ENCODE measurements around the gene MEIS3. TPM values are rescaled to one million over a fixed set of nuclear protein-coding genes. Genes with fewer than 3 reads are reported as not detected.

MEIS3 gene
- polyA plus RNA-seq, 3 donors, result not detected

GRCh38 chr19:47432091-47432490 is 12.8 kb upstream of the MEIS3 start:
- H3K4me3 Mint-ChIP-seq, result peak overlapping the region in 1 of 2 donors; percentile 87
- H3K36me3 ChIP-seq (replicated peaks in 1 of 2; ENCODE audit: control insufficient read depth in 1 of 2, insufficient read depth in 2 of 2, low read length in 2 of 2), result no peaks in the 10 kb centered on the region
- H3K4me1 Mint-ChIP-seq, result peaks cover 9% of the 10 kb centered on the region
- H3K27ac ChIP-seq (ENCODE audit: low read depth in 1 of 2, low read length in 2 of 2), result no peak overlapping the region
- peaks cover 0 to 2% of the 10 kb centered on the region in 2 donors for H3K36me3 Mint-ChIP-seq
- H3K79me2 ChIP-seq (ENCODE audit: insufficient read depth, low read length), result no peaks in the 10 kb centered on the region
- peaks cover 0 to 17% (median 10%) of the 10 kb centered on the region in 7 donors for H3K9me3 Mint-ChIP-seq
- H3K4me3 ChIP-seq (replicated peaks in 1 of 3; ENCODE audit: low read depth in 2 of 3, low read length in 3 of 3), result no peak overlapping the region
- H2AFZ ChIP-seq (ENCODE audit: insufficient read depth, low read depth, low read length, poor library complexity, severe bottlenecking), result no peak overlapping the region
- peaks cover 4 to 12% of the 10 kb centered on the region in 2 donors for H3K9me3 ChIP-seq (replicated peaks in 1 of 2; ENCODE audit: control insufficient read depth in 1 of 2, insufficient read depth in 1 of 2, low read length in 2 of 2)
- no peaks in the 10 kb centered on the region for H4K20me1 ChIP-seq (ENCODE audit: insufficient read depth, low read length)
- peaks cover 18 to 54% of the 10 kb centered on the region in 2 donors for H3K27me3 ChIP-seq (ENCODE audit: control insufficient read depth in 2 of 2, insufficient read depth in 2 of 2, low read length in 2 of 2)
- H3K9ac ChIP-seq (ENCODE audit: insufficient read depth, low read length, poor library complexity, severe bottlenecking), result no peak overlapping the region
- TF ChIP-seq, protein P1, sequence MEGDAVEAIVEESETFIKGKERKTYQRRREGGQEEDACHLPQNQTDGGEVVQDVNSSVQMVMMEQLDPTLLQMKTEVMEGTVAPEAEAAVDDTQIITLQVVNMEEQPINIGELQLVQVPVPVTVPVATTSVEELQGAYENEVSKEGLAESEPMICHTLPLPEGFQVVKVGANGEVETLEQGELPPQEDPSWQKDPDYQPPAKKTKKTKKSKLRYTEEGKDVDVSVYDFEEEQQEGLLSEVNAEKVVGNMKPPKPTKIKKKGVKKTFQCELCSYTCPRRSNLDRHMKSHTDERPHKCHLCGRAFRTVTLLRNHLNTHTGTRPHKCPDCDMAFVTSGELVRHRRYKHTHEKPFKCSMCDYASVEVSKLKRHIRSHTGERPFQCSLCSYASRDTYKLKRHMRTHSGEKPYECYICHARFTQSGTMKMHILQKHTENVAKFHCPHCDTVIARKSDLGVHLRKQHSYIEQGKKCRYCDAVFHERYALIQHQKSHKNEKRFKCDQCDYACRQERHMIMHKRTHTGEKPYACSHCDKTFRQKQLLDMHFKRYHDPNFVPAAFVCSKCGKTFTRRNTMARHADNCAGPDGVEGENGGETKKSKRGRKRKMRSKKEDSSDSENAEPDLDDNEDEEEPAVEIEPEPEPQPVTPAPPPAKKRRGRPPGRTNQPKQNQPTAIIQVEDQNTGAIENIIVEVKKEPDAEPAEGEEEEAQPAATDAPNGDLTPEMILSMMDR (IDR thresholded peaks at IDR 0.05), result no peak
- WGBS (ENCODE audit: insufficient coverage), result 49% methylated on average over 18 of the region's 18 CpGs
- intact Hi-C loops (cut with micrococcal nuclease), result loop anchor here in 1 of 2 donors (10.0 kb wide), 1 partner anchor 83 kb away; the partner anchor contains the start of gene NAPA
- no peak for DNase-seq
- peaks cover 13 to 21% of the 10 kb centered on the region in 2 donors for H3K4me1 ChIP-seq (ENCODE audit: control insufficient read depth in 1 of 2, insufficient read depth in 2 of 2, low read length in 2 of 2)
- peak overlapping the region in 1 of 7 donors; percentile 42 for H3K27ac Mint-ChIP-seq
- H3K27me3 Mint-ChIP-seq (ENCODE audit: low read depth in 3 of 3), result peaks cover 16 to 35% (median 31%) of the 10 kb centered on the region in 3 donors
- no peak overlapping the region for H3K4me2 ChIP-seq (replicated peaks; ENCODE audit: extremely low read depth, low read length, poor library complexity, severe bottlenecking)

DNA sequence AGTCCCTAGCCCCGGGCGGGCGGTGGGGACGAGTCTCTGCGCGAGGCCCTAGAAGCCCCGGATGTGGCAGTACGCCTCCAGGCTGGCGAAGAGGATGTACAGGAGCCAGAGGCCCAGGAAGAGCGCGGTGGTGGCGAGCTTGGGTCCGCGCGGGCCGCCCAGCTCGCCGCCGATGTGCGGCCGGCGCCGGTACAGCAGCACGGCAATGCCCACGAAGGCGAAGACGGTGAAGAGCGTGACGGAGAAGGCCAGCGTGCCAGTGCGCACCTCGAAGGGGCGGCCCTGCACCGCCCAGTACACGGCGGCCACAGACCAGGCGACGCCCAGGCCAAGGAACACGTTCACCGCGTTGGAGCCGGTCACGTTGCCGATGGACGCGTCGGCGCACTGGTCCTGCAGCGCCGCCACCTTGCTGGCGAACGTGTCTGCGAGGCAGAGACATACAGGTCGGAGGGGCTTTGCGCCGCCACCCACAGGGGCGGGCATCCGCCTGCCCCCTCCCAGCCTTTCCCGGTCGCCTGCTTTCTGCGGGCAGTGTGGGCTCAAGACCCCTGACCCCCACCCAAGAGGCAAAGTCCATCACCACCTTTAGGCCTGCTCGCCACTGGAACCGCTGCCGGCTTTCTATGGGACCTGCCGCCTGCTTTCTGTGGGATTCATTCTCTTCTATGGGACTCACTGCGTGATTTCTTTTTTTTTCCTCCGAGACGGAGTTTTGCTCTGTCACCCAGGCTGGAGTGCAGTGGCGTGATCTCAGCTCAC is 10.9 kb upstream of the MEIS3 start:
- peak overlapping the region in 1 of 3 experiments; percentile 17 for H3K4me3 ChIP-seq (replicated peaks in 1 of 3; ENCODE audit: low read depth in 2 of 3, low read length in 3 of 3)
- TF ChIP-seq, protein P1 (IDR thresholded peaks at IDR 0.05), result peak; percentile 44
- H2AFZ ChIP-seq (ENCODE audit: insufficient read depth, low read depth, low read length, poor library complexity, severe bottlenecking), result no peak overlapping the region
- Mint-ChIP-seq H3K27me3 (ENCODE audit: low read depth in 3 of 3) (peaks cover 15 to 46% (median 40%) of the 10 kb centered on the region in 3 donors), H3K27ac (peak overlapping the region in 1 of 7 donors; percentile 80), H3K9me3 (peaks cover 0 to 17% (median 8%) of the 10 kb centered on the region in 7 donors), H3K4me3 (peak overlapping the region; percentile 34 to 87), H3K36me3 (peaks cover 0 to 2% of the 10 kb centered on the region in 2 donors), H3K4me1 (peaks cover 7% of the 10 kb centered on the region)
- H3K4me2 ChIP-seq (replicated peaks; ENCODE audit: extremely low read depth, low read length, poor library complexity, severe bottlenecking), result peak overlapping the region; percentile 35
- no peaks in the 10 kb centered on the region for H3K79me2 ChIP-seq (ENCODE audit: insufficient read depth, low read length)
- no peaks in the 10 kb centered on the region for H4K20me1 ChIP-seq (ENCODE audit: insufficient read depth, low read length)
- no peak overlapping the region for H3K27ac ChIP-seq (ENCODE audit: low read depth in 1 of 2, low read length in 2 of 2)
- peak; percentile 21 to 56 (median 48) for DNase-seq
- H3K9me3 ChIP-seq (replicated peaks in 1 of 2; ENCODE audit: control insufficient read depth in 1 of 2, insufficient read depth in 1 of 2, low read length in 2 of 2), result peaks cover 4 to 12% of the 10 kb centered on the region in 2 donors
- intact Hi-C loops (cut with micrococcal nuclease), result loop anchor here in 1 of 2 donors (10.0 kb wide), 1 partner anchor 85 kb away; the partner anchor contains the start of gene NAPA
- H3K27me3 ChIP-seq (ENCODE audit: control insufficient read depth in 2 of 2, insufficient read depth in 2 of 2, low read length in 2 of 2), result peaks cover 18 to 69% of the 10 kb centered on the region in 2 donors
- WGBS (ENCODE audit: insufficient coverage), result 4% methylated on average over 69 of the region's 69 CpGs
- H3K4me1 ChIP-seq (ENCODE audit: control insufficient read depth in 1 of 2, insufficient read depth in 2 of 2, low read length in 2 of 2), result peaks cover 13 to 21% of the 10 kb centered on the region in 2 donors
- H3K36me3 ChIP-seq (replicated peaks in 1 of 2; ENCODE audit: control insufficient read depth in 1 of 2, insufficient read depth in 2 of 2, low read length in 2 of 2), result no peaks in the 10 kb centered on the region
- H3K9ac ChIP-seq (ENCODE audit: insufficient read depth, low read length, poor library complexity, severe bottlenecking), result peak overlapping the region; percentile 21
